ENCODE data around the gene EWSR1.
"Not testable (repeated sequence)": the region's sequence is repeated elsewhere in the genome, so short reads cannot be mapped to it uniquely, and the experiment has no call there.

Gene EWSR1

GRCh38 chr22:29247891-29248290, 20.2 kb upstream of the EWSR1 start:
- not testable (repeated sequence) for DNase-seq

GRCh38 chr22:29251265-29251664, 16.8 kb upstream of the EWSR1 start:
- no peak for DNase-seq

GRCh38 chr22:29251981-29252911, 15.8 kb upstream of the EWSR1 start:
- DNase-seq: no peak

GRCh38 chr22:29253561-29254285, 14.3 kb upstream of the EWSR1 start:
- DNase-seq: no peak

GRCh38 chr22:29254286-29254660, 13.8 kb upstream of the EWSR1 start:
- DNase-seq: no peak

- no peak for DNase-seq
Measured at GRCh38 chr22:29255064-29255621, 12.9 kb upstream of the EWSR1 start.

- no peak for DNase-seq
Measured at GRCh38 chr22:29256606-29257325, 11.3 kb upstream of the EWSR1 start.

- DNase-seq: no peak
Measured at GRCh38 chr22:29257751-29258181, 10.3 kb upstream of the EWSR1 start.

GRCh38 chr22:29258407-29259252, 9.4 kb upstream of the EWSR1 start:
- no peak for DNase-seq

GRCh38 chr22:29259253-29259899, 8.7 kb upstream of the EWSR1 start:
- no peak for DNase-seq

- DNase-seq: no peak
Measured at GRCh38 chr22:29260031-29260560, 8.0 kb upstream of the EWSR1 start.

GRCh38 chr22:29260601-29261315, 7.3 kb upstream of the EWSR1 start:
- no peak for DNase-seq

- DNase-seq: no peak
Measured at GRCh38 chr22:29263791-29264276, 4.2 kb upstream of the EWSR1 start.

- no peak for DNase-seq
Measured at GRCh38 chr22:29265305-29265704, 2.8 kb upstream of the EWSR1 start.

- DNase-seq: no peak
Measured at GRCh38 chr22:29265929-29266328, 2.1 kb upstream of the EWSR1 start.

GRCh38 chr22:29266564-29267461, 1.3 kb upstream of the EWSR1 start:
- DNase-seq: peak in 1 of 2 experiments; percentile 23

- no peak for DNase-seq
Measured at GRCh38 chr22:29267462-29267857, 608 bp upstream of the EWSR1 start.

GRCh38 chr22:29268511-29269229, 602 bp downstream of the EWSR1 start:
- DNase-seq: peak; percentile 27 to 82

GRCh38 chr22:29269230-29269604, 1.1 kb downstream of the EWSR1 start:
- no peak for DNase-seq
